ENCODE measurements around the gene PTGFR. TPM values are rescaled to one million over a fixed set of nuclear protein-coding genes. Genes with fewer than 3 reads are reported as not detected.

Gene PTGFR
- total RNA-seq, 1 experiment from 2014 or later = not detected

DNA sequence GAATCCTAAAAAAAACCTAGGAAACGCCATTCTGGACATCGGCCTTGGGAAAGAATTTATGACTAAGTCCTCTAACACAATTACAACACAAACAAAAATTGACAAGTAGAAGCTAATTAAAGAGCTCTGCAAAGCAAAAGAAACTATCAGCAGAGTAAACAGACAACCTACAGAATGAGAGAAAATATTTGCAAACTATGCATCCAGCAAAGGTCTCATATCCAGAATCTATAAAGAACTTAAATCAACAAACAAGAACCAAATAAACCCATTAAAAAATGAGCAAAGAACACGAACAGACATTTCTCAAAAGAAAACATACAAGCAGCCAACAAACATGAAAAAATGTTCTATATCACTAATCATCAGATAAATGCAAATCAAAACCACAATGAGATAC, 58.6 kb downstream of the PTGFR start:
- intact Hi-C loops (cut with micrococcal nuclease; ENCODE audit: unreplicated experiment) = no loop called here
- Mint-ChIP-seq H3K4me1 (ENCODE audit: low read depth, unreplicated experiment) (no peaks in the 10 kb centered on the region), H3K4me3 (ENCODE audit: unreplicated experiment) (no peak overlapping the region)

DNA sequence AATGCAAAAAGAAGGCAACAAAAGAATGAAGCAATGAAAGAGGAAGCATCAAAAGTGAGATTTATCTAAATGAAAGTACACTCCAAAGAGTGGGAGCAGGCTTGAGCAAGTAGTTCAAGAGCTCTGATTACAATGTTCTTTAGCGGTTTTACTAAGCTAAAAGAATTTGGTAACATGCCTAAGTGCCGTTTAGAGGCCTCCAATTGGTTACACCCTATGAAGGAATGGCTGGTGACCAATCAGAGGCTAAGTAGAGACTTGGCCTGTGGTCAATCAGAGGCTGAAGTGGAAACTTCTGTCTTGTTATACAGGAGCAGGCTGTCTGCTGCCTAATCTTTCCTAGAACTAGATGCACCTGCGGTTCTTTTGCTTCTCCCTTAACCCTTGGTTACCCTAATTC, 59.1 kb downstream of the PTGFR start:
- no peak overlapping the region for H3K4me3 Mint-ChIP-seq (ENCODE audit: unreplicated experiment)
- POLR2A ChIA-PET = no interaction called here
- H3K4me1 Mint-ChIP-seq (ENCODE audit: low read depth, unreplicated experiment) = no peaks in the 10 kb centered on the region
- no peak overlapping the region for H3K27ac Mint-ChIP-seq (ENCODE audit: unreplicated experiment)
- intact Hi-C loops (cut with micrococcal nuclease; ENCODE audit: unreplicated experiment) = no loop called here
- H3K4me3 ChIP-seq (ENCODE audit: low read depth, low read length) = no peak overlapping the region
- H3K36me3 Mint-ChIP-seq (ENCODE audit: insufficient read depth, unreplicated experiment) = no peaks in the 10 kb centered on the region
- H3K27me3 ChIP-seq (replicated peaks; ENCODE audit: control insufficient read depth, insufficient read depth, low read length) = no peaks in the 10 kb centered on the region
- H3K9me3 ChIP-seq = no peaks in the 10 kb centered on the region
- DNase-seq = no peak
- H3K4me1 ChIP-seq = no peaks in the 10 kb centered on the region
- H3K36me3 ChIP-seq (ENCODE audit: control insufficient read depth, insufficient read depth, low read length) = no peaks in the 10 kb centered on the region
- BruUV-seq (replicated peaks) = no TSS peak
- H3K27me3 Mint-ChIP-seq (ENCODE audit: insufficient read depth, unreplicated experiment) = no peaks in the 10 kb centered on the region
- TF ChIP-seq, protein P1, sequence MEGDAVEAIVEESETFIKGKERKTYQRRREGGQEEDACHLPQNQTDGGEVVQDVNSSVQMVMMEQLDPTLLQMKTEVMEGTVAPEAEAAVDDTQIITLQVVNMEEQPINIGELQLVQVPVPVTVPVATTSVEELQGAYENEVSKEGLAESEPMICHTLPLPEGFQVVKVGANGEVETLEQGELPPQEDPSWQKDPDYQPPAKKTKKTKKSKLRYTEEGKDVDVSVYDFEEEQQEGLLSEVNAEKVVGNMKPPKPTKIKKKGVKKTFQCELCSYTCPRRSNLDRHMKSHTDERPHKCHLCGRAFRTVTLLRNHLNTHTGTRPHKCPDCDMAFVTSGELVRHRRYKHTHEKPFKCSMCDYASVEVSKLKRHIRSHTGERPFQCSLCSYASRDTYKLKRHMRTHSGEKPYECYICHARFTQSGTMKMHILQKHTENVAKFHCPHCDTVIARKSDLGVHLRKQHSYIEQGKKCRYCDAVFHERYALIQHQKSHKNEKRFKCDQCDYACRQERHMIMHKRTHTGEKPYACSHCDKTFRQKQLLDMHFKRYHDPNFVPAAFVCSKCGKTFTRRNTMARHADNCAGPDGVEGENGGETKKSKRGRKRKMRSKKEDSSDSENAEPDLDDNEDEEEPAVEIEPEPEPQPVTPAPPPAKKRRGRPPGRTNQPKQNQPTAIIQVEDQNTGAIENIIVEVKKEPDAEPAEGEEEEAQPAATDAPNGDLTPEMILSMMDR (IDR thresholded peaks at IDR 0.05; ENCODE audit: insufficient read depth in 1 of 2, low read depth in 1 of 2, low read length in 1 of 2, severe bottlenecking in 1 of 2, unreplicated experiment in 1 of 2) = no peak
- no peaks in the 10 kb centered on the region for H3K9me3 Mint-ChIP-seq (ENCODE audit: unreplicated experiment)
- CTCF ChIA-PET = no interaction called here

More for the DNA sequence above, 58.6 kb downstream of the PTGFR start:
- H3K27me3 Mint-ChIP-seq (ENCODE audit: insufficient read depth, unreplicated experiment) = no peaks in the 10 kb centered on the region
- ChIA-PET POLR2A (no interaction called here), CTCF (no interaction called here)
- no peaks in the 10 kb centered on the region for H3K4me1 ChIP-seq
- no peaks in the 10 kb centered on the region for H3K36me3 Mint-ChIP-seq (ENCODE audit: insufficient read depth, unreplicated experiment)
- no peaks in the 10 kb centered on the region for H3K9me3 Mint-ChIP-seq (ENCODE audit: unreplicated experiment)
- no peaks in the 10 kb centered on the region for H3K27me3 ChIP-seq (replicated peaks; ENCODE audit: control insufficient read depth, insufficient read depth, low read length)
- H3K9me3 ChIP-seq = no peaks in the 10 kb centered on the region
- no peak for DNase-seq
- TF ChIP-seq, protein P1 (IDR thresholded peaks at IDR 0.05; ENCODE audit: insufficient read depth in 1 of 2, low read depth in 1 of 2, low read length in 1 of 2, severe bottlenecking in 1 of 2, unreplicated experiment in 1 of 2) = no peak
- H3K36me3 ChIP-seq (ENCODE audit: control insufficient read depth, insufficient read depth, low read length) = no peaks in the 10 kb centered on the region
- H3K4me3 ChIP-seq (ENCODE audit: low read depth, low read length) = no peak overlapping the region
- BruUV-seq (replicated peaks) = no TSS peak
- no peak overlapping the region for H3K27ac Mint-ChIP-seq (ENCODE audit: unreplicated experiment)

GRCh38 chr1:78553859-78554258, 63.1 kb downstream of the PTGFR start:
- CTCF ChIA-PET = no interaction called here
- DNase-seq = no peak
- Mint-ChIP-seq H3K27ac (ENCODE audit: unreplicated experiment) (no peak overlapping the region), H3K36me3 (ENCODE audit: insufficient read depth, unreplicated experiment) (no peaks in the 10 kb centered on the region), H3K4me1 (ENCODE audit: low read depth, unreplicated experiment) (no peaks in the 10 kb centered on the region), H3K27me3 (ENCODE audit: insufficient read depth, unreplicated experiment) (no peaks in the 10 kb centered on the region), H3K9me3 (ENCODE audit: unreplicated experiment) (no peaks in the 10 kb centered on the region), H3K4me3 (ENCODE audit: unreplicated experiment) (no peak overlapping the region)
- POLR2A ChIA-PET = no interaction called here
- no TSS peak for BruUV-seq (replicated peaks)
- H3K27me3 ChIP-seq (replicated peaks; ENCODE audit: control insufficient read depth, insufficient read depth, low read length) = no peaks in the 10 kb centered on the region
- H3K36me3 ChIP-seq (ENCODE audit: control insufficient read depth, insufficient read depth, low read length) = no peaks in the 10 kb centered on the region
- intact Hi-C loops (cut with micrococcal nuclease; ENCODE audit: unreplicated experiment) = no loop called here
- TF ChIP-seq, protein P1 (IDR thresholded peaks at IDR 0.05; ENCODE audit: insufficient read depth in 1 of 2, low read depth in 1 of 2, low read length in 1 of 2, severe bottlenecking in 1 of 2, unreplicated experiment in 1 of 2) = no peak
- no peaks in the 10 kb centered on the region for H3K9me3 ChIP-seq
- H3K4me3 ChIP-seq (ENCODE audit: low read depth, low read length) = no peak overlapping the region
- H3K4me1 ChIP-seq = no peaks in the 10 kb centered on the region

Data from Caco-2 (cell line).